DMS79 (cell line): ENCODE data around the gene TSPY9.
"Not testable (repeated sequence)": the region's sequence is repeated elsewhere in the genome, so short reads cannot be mapped to it uniquely, and the experiment has no call there.

Experiments used
- DNase-seq: peaks from one replicate; lab custom pipeline; 2025; lab: John Stamatoyannopoulos, UW

The TSPY9 gene

GRCh38 chrY:9486967-9487366, at the start of gene TSPY9:
TSPY9 (plus strand) TSS chrY:9487267; CDS start chrY:9487313, 46 bp downstream.
- not testable (repeated sequence) for DNase-seq

- DNase-seq = not testable (repeated sequence)
These were observed 20.4 kb upstream of the TSPY9 start, which contains the start of gene TSPY1 for GRCh38 chrY:9466655-9467054. TSPY1 (plus strand) TSS chrY:9466955; CDS start chrY:9467001, 46 bp downstream.

GRCh38 chrY:9504396-9504795, 17.3 kb downstream of the TSPY9 start:
- not testable (repeated sequence) for DNase-seq

- not testable (repeated sequence) for DNase-seq
These were observed 29.2 kb downstream of the TSPY9 start for GRCh38 chrY:9516287-9516686.

- DNase-seq = not testable (repeated sequence)
These were observed 40.5 kb downstream of the TSPY9 start, which contains the start of gene TSPY10 for GRCh38 chrY:9527580-9527979. TSPY10 (plus strand) TSS chrY:9527880; CDS start chrY:9527926, 46 bp downstream.
